Measurements from ENCODE around the gene CHTOP. TPM values are rescaled to one million over a fixed set of nuclear protein-coding genes. Genes with fewer than 3 reads are reported as not detected.

CHTOP gene
- polyA plus RNA-seq, 4 donors: 116 to 159 (median 133) TPM

GRCh38 chr1:153683854-153684253 is 50.0 kb downstream of the CHTOP start:
- no peak for DNase-seq (ENCODE audit: low read depth in 4 of 4, low spot score in 2 of 4)

GRCh38 chr1:153684892-153685291 is 51.0 kb downstream of the CHTOP start:
- no peak for DNase-seq (ENCODE audit: low read depth in 4 of 4, low spot score in 2 of 4)

- no peak for DNase-seq (ENCODE audit: low read depth in 4 of 4, low spot score in 2 of 4)
Measured at GRCh38 chr1:153685544-153686340, 51.9 kb downstream of the CHTOP start.

GRCh38 chr1:153687346-153688125 is 53.7 kb downstream of the CHTOP start:
- no peak for DNase-seq (ENCODE audit: low read depth in 4 of 4, low spot score in 2 of 4)

GRCh38 chr1:153688276-153688675 is 54.4 kb downstream of the CHTOP start:
- no peak for DNase-seq (ENCODE audit: low read depth in 4 of 4, low spot score in 2 of 4)

GRCh38 chr1:153688736-153689328 is 55.0 kb downstream of the CHTOP start:
- no peak for DNase-seq (ENCODE audit: low read depth in 4 of 4, low spot score in 2 of 4)

GRCh38 chr1:153693466-153693865 is 59.6 kb downstream of the CHTOP start:
- DNase-seq (ENCODE audit: low read depth in 4 of 4, low spot score in 2 of 4): no peak

Other genes starting within 250 kb of the CHTOP start
- 10 to 100 TPM in 3 of 4 donors, 1 to 10 TPM in 1; 4.4 to 15.1 (median 12.9) TPM for gene S100A8, start 243.0 kb upstream of the CHTOP start, polyA plus RNA-seq (ENCODE audit: insufficient read length in 4 of 4)
- not detected for gene S100A7A, start 217.5 kb upstream of the CHTOP start, polyA plus RNA-seq (ENCODE audit: insufficient read length in 4 of 4)
- under 1 TPM in 3 of 4 donors, not detected in 1; 0.32 to 0.87 (median 0.55) TPM for gene S100A7, start 173.4 kb upstream of the CHTOP start, polyA plus RNA-seq (ENCODE audit: insufficient read length in 4 of 4)
- 100 to 1,000 TPM; 184 to 308 (median 260) TPM for gene S100A6, start 98.1 kb upstream of the CHTOP start, polyA plus RNA-seq (ENCODE audit: insufficient read length in 4 of 4)
- gene S100A5, start 93.1 kb upstream of the CHTOP start, polyA plus RNA-seq (ENCODE audit: insufficient read length in 4 of 4): 1 to 10 TPM in 2 of 4 donors, under 1 TPM in 2; 0.76 to 1.3 (median 1.1) TPM
- gene S100A4, start 88.3 kb upstream of the CHTOP start, polyA plus RNA-seq (ENCODE audit: insufficient read length in 4 of 4): 10 to 100 TPM; 32.3 to 55.5 (median 47.8) TPM
- under 1 TPM in 3 of 4 donors, not detected in 1; 0.46 to 0.52 (median 0.47) TPM for gene S100A3, start 84.8 kb upstream of the CHTOP start, polyA plus RNA-seq (ENCODE audit: insufficient read length in 4 of 4)
- gene S100A2, start 68.2 kb upstream of the CHTOP start, polyA plus RNA-seq (ENCODE audit: insufficient read length in 4 of 4): 1 to 10 TPM; 6.0 to 9.8 (median 8.9) TPM
- gene S100A16, start 20.9 kb upstream of the CHTOP start, polyA plus RNA-seq (ENCODE audit: insufficient read length in 4 of 4): 100 to 1,000 TPM in 3 of 4 donors, 10 to 100 TPM in 1; 94.1 to 126 (median 109) TPM
- gene S100A14, start 17.7 kb upstream of the CHTOP start, polyA plus RNA-seq (ENCODE audit: insufficient read length in 4 of 4): 10 to 100 TPM; 16.6 to 27.0 (median 22.6) TPM
- gene S100A13, start 6.6 kb upstream of the CHTOP start, polyA plus RNA-seq (ENCODE audit: insufficient read length in 4 of 4): 100 to 1,000 TPM; 133 to 184 (median 160) TPM
- gene S100A1, start 5.6 kb upstream of the CHTOP start, polyA plus RNA-seq (ENCODE audit: insufficient read length in 4 of 4): 10 to 100 TPM; 20.3 to 36.3 (median 23.9) TPM
- gene SNAPIN, start 24.6 kb downstream of the CHTOP start, polyA plus RNA-seq (ENCODE audit: insufficient read length in 4 of 4): 10 to 100 TPM; 50.0 to 59.6 (median 54.6) TPM
- gene ILF2, start 36.9 kb downstream of the CHTOP start, polyA plus RNA-seq (ENCODE audit: insufficient read length in 4 of 4): 100 to 1,000 TPM; 273 to 319 (median 288) TPM
- gene NPR1, start 44.6 kb downstream of the CHTOP start, polyA plus RNA-seq (ENCODE audit: insufficient read length in 4 of 4): 10 to 100 TPM; 62.7 to 74.5 (median 71.5) TPM
- gene INTS3, start 94.0 kb downstream of the CHTOP start, polyA plus RNA-seq (ENCODE audit: insufficient read length in 4 of 4): 100 to 1,000 TPM in 2 of 4 donors, 10 to 100 TPM in 2; 77.5 to 158 (median 113) TPM
- gene SLC27A3, start 141.3 kb downstream of the CHTOP start, polyA plus RNA-seq (ENCODE audit: insufficient read length in 4 of 4): 10 to 100 TPM; 29.3 to 41.5 (median 36.4) TPM

Data from left renal cortex interstitium (tissue), 4 donors.